Parathyroid adenoma (tissue), 2 donors: ENCODE measurements around the gene GNA12.

Source experiments
- H2AFZ ChIP-seq: fragments of 300-600 bp; sonication (generic); one replicate; pipeline ENCODE4 v1.7.0; 2017; ENCODE audit warnings: antibody characterized with exemption, mild to moderate bottlenecking
- H3K27ac ChIP-seq: fragments of 300-600 bp; sonication (generic); one replicate; pipeline ENCODE4 v1.7.0; 2017
- H3K27me3 ChIP-seq: fragments of 300-600 bp; sonication (generic); one replicate; pipeline ENCODE4 v1.7.0; 2017; ENCODE audit warnings: low read length; ENCODE audit not compliant: control insufficient read depth, insufficient read depth
- H3K36me3 ChIP-seq: fragments of 300-600 bp; sonication (generic); one replicate; pipeline ENCODE4 v1.7.0; 2017; ENCODE audit warnings: low read length; ENCODE audit not compliant: control insufficient read depth, insufficient read depth
- H3K4me1 ChIP-seq: fragments of 300-600 bp; sonication (generic); one replicate; pipeline ENCODE4 v1.7.0; 2017; ENCODE audit warnings: control low read depth
- H3K4me2 ChIP-seq: fragments of 300-600 bp; sonication (generic); one replicate; pipeline ENCODE4 v1.7.0; 2017; ENCODE audit warnings: low read length
- H3K4me3 ChIP-seq: fragments of 300-600 bp; sonication (generic); one replicate; pipeline ENCODE4 v1.7.0; 2017; ENCODE audit warnings: low read depth, low read length
- H3K79me2 ChIP-seq: fragments of 300-600 bp; sonication (generic); one replicate; pipeline ENCODE4 v1.7.0; 2017; ENCODE audit warnings: control low read depth
- H3K9ac ChIP-seq: fragments of 300-600 bp; sonication (generic); one replicate; pipeline ENCODE4 v1.7.0; 2017; ENCODE audit warnings: mild to moderate bottlenecking
- H3K9me3 ChIP-seq: fragments of 300-600 bp; sonication (generic); one replicate; pipeline ENCODE4 v1.7.0; 2017; ENCODE audit warnings: low read length; ENCODE audit not compliant: control insufficient read depth
- TF ChIP-seq, protein P1 (sequence below): fragments of 300-600 bp; sonication (generic); IDR thresholded peaks from one replicate; pipeline ENCODE4 v1.7.0; 2017; ENCODE audit warnings: antibody characterized with exemption, mild to moderate bottlenecking
- donor health status: primary hyperparathyroidism.

Gene GNA12

GRCh38 chr7:2796358-2797352 is 47.5 kb downstream of the GNA12 start:
- TF ChIP-seq, protein P1, sequence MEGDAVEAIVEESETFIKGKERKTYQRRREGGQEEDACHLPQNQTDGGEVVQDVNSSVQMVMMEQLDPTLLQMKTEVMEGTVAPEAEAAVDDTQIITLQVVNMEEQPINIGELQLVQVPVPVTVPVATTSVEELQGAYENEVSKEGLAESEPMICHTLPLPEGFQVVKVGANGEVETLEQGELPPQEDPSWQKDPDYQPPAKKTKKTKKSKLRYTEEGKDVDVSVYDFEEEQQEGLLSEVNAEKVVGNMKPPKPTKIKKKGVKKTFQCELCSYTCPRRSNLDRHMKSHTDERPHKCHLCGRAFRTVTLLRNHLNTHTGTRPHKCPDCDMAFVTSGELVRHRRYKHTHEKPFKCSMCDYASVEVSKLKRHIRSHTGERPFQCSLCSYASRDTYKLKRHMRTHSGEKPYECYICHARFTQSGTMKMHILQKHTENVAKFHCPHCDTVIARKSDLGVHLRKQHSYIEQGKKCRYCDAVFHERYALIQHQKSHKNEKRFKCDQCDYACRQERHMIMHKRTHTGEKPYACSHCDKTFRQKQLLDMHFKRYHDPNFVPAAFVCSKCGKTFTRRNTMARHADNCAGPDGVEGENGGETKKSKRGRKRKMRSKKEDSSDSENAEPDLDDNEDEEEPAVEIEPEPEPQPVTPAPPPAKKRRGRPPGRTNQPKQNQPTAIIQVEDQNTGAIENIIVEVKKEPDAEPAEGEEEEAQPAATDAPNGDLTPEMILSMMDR: no peak
- Histone ChIP-seq H3K4me3 (no peak overlapping the region), H3K4me2 (no peak overlapping the region), H3K9me3 (no peaks in the 10 kb centered on the region), H2AFZ (no peak overlapping the region), H3K36me3 (no peaks in the 10 kb centered on the region), H3K27me3 (no peaks in the 10 kb centered on the region), H3K79me2 (peaks cover 27% of the 10 kb centered on the region), H3K4me1 (peaks cover 5% of the 10 kb centered on the region), H3K27ac (peak overlapping the region; percentile 47), H3K9ac (no peak overlapping the region)

- peaks cover 5% of the 10 kb centered on the region for H3K4me1 ChIP-seq
- H3K4me2 ChIP-seq: no peak overlapping the region
- H3K4me3 ChIP-seq: no peak overlapping the region
- no peaks in the 10 kb centered on the region for H3K27me3 ChIP-seq
- no peak overlapping the region for H3K9ac ChIP-seq
- no peaks in the 10 kb centered on the region for H3K9me3 ChIP-seq
- peaks cover 25% of the 10 kb centered on the region for H3K79me2 ChIP-seq
- H3K27ac ChIP-seq: peak overlapping the region; percentile 47
- H3K36me3 ChIP-seq: no peaks in the 10 kb centered on the region
- TF ChIP-seq, protein P1: no peak
- H2AFZ ChIP-seq: no peak overlapping the region
These were observed 48.2 kb downstream of the GNA12 start for GRCh38 chr7:2795906-2796305.

DNA sequence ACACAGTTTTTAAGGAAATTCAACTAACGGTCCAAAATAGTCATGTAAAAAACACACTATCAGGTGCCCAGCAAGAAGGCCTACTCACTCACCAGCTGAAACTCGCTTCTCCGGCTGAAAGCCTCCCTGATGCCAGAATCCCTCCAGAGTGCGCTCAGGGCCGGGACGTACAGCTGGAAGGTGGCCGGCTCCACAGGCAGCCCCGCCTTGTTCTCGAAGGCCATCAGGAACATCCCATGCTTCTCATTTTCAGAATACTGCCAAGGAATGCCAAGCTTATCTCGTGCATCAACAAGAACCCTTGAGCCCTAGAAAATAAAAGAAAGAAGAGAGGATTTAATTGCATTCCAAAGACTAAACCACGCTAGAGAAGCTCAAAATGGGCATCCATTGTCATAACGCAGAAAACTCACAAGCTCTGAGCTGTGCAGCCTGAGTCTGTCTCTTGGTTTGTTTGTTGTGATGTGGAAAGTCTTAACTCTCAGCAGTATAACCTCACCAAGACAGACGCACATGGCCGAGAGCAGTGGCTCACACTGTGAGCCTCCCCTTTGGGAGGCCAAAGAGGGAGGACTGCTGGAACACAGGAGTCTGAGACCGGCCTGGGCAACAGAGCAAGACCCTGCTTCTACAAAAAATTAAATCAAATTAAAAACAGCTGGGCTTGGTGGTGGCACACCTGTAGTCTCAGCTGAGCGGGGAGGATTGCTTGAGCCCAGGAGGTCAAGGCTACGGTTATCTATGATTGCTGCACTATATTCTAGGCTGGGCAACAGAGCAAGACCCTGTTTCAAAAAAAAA is 49.1 kb downstream of the GNA12 start:
- no peak overlapping the region for H3K9ac ChIP-seq
- H3K4me1 ChIP-seq: peaks cover 5% of the 10 kb centered on the region
- no peaks in the 10 kb centered on the region for H3K27me3 ChIP-seq
- TF ChIP-seq, protein P1: no peak
- no peak overlapping the region for H3K4me2 ChIP-seq
- no peaks in the 10 kb centered on the region for H3K36me3 ChIP-seq
- H3K9me3 ChIP-seq: no peaks in the 10 kb centered on the region
- H3K27ac ChIP-seq: no peak overlapping the region
- no peak overlapping the region for H2AFZ ChIP-seq
- peaks cover 25% of the 10 kb centered on the region for H3K79me2 ChIP-seq
- H3K4me3 ChIP-seq: no peak overlapping the region

DNA sequence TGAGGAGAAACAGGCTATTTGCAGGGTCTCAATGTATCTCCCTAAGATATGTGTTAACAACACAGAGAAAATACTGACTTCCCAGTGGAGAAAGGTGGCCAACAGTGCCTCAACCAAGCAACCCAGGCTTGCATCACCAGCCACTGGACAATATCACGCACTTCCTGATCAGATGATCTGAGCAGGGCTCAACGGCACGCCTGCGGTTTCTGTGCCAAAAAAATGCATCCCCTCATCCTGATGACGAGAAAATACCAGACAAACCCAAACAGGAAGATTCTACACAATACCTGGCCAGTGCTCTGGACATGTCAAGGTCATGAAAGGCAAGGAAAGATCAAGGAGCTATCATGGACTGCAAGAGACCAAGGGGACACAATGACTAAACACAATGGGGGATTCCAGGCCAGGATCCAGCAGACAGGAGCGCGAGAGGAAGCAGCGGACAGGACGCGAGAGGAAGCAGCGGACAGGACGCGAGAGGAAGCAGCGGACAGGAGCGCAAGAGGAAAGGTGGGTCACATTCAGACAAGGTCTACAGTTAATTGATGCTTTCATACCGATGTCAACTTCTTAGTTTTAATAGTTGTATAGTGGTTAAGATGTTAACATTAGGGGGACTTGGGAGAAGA is 51.1 kb downstream of the GNA12 start:
- Histone ChIP-seq H3K4me3 (no peak overlapping the region), H3K9me3 (no peaks in the 10 kb centered on the region), H3K4me1 (peaks cover 5% of the 10 kb centered on the region), H3K79me2 (peaks cover 28% of the 10 kb centered on the region), H2AFZ (no peak overlapping the region), H3K27me3 (no peaks in the 10 kb centered on the region), H3K9ac (no peak overlapping the region), H3K4me2 (no peak overlapping the region), H3K36me3 (no peaks in the 10 kb centered on the region), H3K27ac (no peak overlapping the region)
- TF ChIP-seq, protein P1: no peak
